Activated gamma-delta T cell treated with Interleukin-2 at 50 U/mL for 16 hours (primary cell): ENCODE measurements around the gene SGTA.
"Not testable (repeated sequence)": the region's sequence is repeated elsewhere in the genome, so short reads cannot be mapped to it uniquely, and the experiment has no call there.

Experiments used
- DNase-seq: peaks from one replicate; pipeline ENCODE4 v3.0.0-alpha.2; 2020

The SGTA gene

DNA sequence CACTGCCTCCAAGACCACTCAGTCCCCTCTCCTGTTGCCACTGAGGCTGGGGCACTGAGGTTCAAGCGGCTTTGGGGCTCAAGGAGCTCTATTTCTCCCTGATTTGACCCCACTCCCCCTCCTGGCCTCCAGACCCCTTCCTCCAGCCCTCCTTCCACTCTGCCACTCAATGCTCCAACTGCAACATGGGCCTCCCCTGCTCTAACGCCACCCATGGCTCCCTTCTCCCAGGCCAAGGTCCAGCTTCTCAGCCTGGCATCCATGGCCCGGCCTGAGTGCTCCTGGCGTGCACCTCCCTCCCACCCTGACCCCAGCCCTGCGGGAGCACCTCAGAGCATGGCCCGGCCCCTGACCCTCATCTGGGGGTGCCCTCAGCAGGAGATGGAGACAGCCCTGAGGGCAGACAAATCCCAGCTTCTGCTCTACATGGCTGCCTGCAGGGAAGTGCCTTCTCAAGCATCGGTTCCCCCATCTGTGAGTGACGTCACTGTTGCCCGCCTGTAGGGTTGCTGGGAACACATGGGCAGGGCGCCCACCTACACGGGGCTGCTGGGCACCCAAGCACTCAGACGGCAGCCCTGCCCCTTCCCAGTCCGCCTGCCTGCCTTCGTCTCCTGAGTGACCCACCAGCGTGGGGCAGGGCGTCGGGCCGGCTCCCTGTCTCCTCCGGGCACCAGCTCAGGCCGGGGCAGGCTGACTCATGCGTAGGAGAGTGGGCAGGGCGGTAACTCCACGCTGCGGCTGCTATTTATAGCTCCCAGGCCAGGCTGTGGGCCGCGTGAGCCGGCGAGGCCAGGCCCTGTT, 60.3 kb downstream of the SGTA start:
- DNase-seq: no peak

- no peak for DNase-seq
Measured at GRCh38 chr19:2721570-2722540, 61.2 kb downstream of the SGTA start.

DNA sequence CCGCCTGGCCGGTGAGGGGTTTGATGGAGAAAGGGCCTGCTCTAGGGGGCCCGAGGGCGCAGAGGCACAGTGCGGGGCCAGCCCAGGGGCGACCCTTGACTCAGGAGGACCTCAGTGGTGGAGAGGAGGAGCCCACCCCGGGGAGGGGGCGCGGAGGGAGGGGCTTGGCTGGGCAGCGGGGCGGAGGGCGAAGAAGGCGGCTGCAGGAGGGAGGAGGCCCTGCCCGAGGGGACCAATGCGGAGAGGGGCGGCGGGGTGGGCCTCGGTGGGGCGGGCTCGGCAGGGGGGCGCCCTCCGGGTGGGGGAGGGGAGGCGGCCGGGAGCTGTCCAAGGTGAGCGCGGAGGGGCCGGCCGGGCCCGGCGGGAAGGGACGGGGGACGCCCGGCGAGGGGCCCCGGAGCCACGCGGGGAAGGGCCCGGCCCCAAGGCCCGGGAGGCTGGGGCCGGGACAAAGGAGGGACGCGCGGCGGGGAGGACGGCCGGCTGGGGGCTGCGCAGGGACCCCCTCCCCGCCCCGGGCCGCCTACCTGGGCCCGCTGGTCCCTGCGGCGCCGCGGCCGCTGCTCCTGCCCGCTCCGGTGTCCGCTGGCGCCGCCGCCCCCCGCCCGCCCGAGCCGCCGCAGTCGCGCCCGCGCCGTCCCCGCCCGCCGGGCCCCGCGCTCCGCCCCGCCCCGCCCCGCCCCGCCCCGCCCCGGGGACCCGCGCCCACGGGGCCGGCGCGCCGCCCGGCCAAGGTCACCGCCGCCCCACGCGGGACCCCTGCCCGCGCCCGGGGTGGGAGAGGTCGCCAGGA, 62.1 kb downstream of the SGTA start, which contains the start of gene DIRAS1:
Gene DIRAS1, minus strand, starts transcription at position 596 of the 793 bp plus-strand sequence. CDS start 3,566 bp downstream, outside the sequence.
- DNase-seq: no peak

- no peak for DNase-seq
Measured at GRCh38 chr19:2719920-2720776, 62.9 kb downstream of the SGTA start.

DNA sequence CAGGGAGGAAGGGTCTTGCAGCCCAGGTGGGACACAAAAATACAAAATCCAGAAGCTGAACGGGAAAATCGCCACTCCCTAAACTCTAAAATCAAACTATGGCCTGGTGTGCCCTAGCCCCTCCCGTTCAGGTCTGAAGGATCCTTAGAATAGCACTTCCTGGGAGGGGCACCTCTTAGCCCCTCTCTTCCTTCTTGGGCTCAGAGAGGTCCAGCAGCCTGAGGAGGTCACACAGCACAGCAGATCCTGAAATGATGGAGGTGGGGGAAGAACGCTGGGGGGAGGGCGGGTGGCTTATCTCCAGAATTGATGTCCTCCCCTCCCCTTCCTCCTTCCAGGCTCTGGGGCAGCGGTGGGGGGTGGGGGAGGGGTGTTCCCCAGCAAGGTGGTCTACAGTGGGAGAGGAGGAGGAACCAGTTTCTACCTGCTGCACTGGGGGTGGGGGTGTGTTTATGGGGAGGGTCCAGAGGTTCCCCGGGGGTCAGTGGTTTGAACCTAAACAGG, 63.8 kb downstream of the SGTA start:
- DNase-seq: no peak

DNA sequence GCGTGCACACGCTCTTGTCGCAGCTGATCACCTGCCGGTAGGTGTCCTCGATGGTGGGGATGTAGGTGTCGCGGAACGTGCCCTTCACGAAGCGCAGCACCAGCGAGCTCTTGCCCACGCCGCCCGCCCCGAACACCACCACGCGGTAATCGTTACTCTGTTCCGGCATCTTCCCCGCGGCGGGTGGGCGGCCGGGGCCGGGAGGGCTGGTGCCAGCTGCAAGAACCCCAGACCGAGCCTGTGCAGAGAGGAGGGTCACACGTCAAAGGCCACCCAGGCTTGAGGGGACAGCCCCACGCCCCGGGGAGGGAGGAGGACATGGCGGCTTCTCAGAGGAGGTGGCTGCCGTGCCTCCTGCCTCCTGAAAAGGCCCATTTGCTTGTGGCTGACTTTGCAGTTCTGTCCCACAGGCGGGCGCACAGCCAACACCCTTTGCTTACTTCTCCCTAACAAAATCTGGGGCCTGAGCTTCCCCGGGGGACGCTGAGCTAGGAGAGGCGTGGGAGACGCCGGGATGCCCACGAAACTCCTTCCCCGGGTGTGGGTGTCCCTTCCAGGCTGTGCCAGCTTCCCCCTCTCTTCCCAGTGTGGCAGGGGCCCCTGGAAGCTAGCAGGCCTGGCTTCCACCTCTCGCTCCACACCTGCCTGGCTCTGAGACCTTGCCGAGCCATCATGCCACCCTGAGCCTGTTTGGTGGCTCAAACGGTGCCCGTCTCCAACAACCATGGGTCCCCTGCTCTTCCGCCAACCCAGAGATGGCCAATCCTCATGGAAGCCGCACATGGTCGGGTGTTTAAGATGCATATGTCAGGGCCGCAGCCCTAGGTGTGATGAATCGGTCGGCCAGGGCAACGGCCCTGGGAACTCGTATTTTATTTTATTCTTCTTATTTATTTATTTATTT, 65.2 kb downstream of the SGTA start:
- no peak for DNase-seq

GRCh38 chr19:2716722-2717637, 66.1 kb downstream of the SGTA start:
- no peak for DNase-seq

- DNase-seq: no peak
Measured at GRCh38 chr19:2716275-2716650, 66.8 kb downstream of the SGTA start.

DNA sequence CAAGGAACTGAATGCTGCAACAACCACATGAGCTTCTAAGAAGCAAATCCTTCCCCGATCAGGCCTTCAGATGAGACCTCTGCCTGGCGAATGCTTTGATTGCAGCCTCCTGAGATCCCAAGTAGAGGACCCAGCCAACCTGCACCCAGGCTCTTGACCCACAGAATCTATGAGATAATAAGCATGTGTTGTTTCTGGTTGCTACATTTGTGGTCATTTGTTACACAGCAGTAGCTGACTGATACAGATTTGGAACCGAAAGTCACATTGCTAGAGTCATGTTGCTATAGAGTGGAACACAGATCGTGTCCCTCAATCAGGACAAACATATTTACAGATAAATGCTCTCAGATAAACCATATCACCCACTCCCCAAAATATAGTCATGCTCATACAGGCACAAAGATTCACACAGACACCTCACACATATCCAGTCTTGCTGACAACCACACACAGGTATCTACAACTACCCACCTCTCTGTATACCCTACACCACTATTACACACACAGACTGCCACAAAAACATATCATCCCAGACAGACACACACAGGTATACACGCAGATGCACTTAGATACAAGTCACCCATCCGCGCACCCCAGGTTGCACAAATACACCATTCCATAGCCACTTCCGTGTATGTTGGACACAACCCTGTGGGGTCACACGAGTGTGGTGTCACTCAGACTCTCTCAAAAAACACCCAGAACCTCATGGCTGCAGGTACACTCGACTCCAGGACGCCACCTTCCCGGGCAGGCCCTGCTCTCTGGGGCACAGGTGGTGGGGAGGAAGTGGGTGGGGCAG, 67.4 kb downstream of the SGTA start:
- DNase-seq: no peak

DNA sequence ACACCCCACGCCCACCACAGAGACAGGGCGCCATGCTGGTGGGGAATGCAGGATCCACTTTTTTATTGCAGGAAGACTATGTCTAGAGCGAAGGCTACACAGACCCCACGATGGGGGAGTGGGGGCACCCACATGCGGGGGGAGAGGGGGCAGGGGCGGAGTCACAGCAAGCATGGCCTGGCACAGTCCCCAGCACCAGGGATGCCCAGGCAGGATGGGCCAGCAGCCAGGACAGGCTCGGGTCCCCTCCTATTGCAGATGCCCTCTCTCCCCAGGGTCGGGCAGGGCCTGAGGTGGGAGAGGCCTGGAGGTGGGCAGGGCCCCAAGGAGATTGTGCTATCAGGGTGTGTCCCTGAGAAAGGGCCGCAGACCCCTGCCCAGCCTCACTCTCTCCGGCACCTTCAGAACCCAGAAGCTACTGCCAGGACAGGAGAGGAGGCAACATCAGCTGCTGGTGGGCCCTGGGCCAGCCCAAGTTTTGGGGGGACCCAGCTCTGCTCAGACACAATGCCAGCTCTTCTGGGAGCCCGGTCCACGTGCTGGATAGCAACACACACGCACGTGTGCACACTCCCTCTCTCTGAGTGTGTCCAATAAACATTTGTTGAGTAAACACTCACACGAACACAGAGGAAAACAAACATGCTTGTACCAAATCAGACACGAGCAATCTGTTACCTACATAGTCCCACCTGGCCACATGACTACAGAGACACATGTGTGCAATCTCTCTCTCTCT, 68.4 kb downstream of the SGTA start:
- no peak for DNase-seq

- DNase-seq: not testable (repeated sequence)
Measured at GRCh38 chr19:2714102-2714501, 69.0 kb downstream of the SGTA start.

DNA sequence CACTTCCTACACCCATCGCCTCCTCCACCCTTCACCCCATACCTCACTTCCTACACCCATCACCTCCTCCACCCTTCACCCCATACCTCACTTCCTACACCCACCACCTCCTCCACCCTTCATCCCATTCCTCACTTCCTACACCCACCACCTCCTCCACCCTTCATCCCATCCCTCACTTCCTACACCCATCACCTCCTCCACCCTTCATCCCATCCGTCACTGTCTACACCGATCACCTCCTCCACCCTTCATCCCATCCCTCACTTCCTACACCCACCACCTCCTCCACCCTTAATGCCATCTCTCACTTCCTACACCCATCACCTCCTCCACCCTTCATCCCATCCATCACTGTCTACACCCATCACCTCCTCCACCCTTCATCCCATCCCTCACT, 69.9 kb downstream of the SGTA start:
- DNase-seq: not testable (repeated sequence)

GRCh38 chr19:2711875-2712205, 71.2 kb downstream of the SGTA start:
- no peak for DNase-seq

DNA sequence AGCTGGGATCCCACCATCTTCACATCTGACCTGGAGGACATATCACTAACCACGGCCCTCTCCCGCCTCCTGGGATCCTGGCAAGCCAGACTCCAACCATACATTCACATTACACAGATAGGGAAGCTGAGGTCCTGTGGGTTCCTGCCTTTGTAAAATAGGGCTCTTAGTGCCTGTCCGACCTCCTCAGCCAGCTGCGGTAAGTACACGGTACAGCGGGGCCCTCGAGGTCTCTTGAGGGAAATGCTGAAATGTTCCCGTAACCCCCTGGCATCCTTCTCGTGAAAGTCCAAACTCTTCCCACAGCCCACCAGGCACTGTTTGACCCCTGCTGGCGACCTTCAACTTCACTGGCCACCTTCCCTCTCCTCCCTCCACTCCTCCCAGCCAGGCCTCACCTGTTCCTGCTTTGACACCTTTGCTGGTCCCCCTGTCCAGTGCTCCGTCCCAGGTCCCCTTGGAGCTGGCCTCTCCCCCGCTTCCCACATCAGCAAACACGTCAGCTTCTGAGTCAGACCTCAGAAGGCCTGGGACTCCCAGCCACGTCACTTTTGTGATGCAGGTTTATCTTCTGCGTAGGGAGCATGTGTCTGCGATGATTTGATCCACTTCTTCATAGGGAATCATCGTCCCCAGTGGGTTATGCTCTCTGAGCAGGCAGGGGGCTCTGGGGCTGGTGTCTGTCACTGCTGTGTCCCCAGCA, 71.8 kb downstream of the SGTA start:
- no peak for DNase-seq

GRCh38 chr19:2706251-2706650, 76.8 kb downstream of the SGTA start:
- DNase-seq: no peak
